Stimulated activated CD8-positive, alpha-beta memory T cell treated with anti-CD3 and anti-CD28 coated beads, Interleukin-12 subunit alpha, Interleukin-12 subunit beta, amount 100 ng/mL, for 4 hours (primary cell): ENCODE measurements around the gene HLA-DMA.

Experiments
- DNase-seq: peaks from one replicate; pipeline ENCODE4 v3.0.0-alpha.2; 2020; ENCODE audit warnings: low read depth

The HLA-DMA gene

DNA sequence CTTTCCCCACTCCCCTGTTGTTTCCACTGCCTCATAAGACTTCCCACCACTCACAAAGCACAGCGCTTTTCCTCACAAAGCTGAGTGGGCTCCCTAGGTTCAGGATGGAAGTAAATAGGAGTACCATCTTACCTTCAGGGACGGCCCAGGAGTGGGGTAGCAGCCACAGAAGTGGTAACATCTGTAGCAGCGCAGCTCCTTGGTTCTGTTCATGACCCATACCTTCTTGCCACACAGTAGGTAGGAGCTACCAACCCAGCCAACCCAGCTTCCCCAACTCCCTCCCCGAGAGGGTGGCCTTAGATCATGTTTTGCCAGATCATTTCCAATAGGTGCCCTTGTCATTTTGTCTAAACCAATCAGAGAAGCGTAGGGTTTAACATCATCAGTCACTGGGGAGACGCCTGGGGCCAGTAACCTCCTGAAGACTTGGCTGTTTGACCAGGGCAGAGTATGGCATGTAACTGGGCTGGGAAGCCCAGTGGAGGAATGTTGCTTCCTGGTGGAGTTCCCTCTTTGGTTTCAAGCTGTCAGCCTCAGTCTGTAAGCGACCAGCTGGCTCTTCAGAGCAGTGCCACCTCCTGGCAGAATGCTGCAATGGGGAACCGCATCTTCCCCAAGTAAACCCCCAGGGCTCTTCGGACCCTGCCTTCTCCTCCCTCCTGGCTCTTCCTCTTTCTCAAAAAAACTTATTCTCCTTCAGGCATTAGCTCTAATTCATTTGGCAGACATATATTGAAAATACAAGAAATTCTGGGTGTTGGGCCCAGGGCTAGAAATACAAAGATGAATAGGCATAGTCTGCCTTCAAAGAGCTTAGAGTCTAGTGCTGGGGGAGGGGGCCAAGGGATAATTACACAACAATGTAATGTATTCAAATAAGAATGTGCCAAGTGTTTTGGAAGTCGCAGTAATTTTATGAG, at the start of gene HLA-DMA:
HLA-DMA (minus strand) TSS at position 281 of the 923 bp plus-strand sequence; CDS start at position 220, 61 bp downstream.
- peak; percentile 56 for DNase-seq

DNA sequence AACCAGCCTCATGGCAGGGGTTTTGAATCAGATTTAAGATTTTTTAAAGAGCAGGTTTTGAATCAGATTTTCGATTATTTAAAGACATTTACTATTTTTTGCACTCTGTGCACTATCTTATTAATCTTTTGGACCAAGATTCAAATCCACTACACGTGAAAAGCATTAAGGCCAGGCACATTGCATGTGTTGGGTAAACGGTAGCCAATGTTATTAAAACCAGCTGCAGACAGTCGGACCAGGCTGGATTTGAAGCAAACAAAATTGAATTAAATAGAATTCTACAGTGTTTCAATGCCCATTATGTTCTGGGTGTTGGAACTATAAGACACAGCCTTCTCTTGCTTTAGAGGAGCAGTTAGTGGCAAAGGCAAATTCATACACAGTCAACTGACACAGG, 48.8 kb upstream of the HLA-DMA start:
- DNase-seq = no peak

DNA sequence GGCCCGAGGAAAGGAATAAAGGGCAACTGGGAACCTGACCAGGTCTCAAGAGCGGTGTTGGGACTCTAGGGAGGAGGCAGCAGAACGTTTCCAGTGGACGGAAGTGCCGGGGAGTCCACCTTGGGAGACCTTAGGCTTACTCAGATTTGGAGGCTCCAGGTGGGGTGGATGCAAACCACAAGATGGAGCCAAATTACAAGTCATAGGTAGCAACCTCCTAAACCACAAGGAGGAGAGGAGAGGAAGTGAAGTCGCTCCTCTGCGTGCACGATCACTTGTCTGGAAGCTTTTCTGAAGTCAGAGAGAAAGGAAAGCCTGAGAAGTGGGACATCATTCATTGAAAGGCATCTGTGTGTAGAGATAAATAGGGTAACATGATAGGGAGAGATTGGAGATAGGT, 47.2 kb upstream of the HLA-DMA start:
- no peak for DNase-seq

DNA sequence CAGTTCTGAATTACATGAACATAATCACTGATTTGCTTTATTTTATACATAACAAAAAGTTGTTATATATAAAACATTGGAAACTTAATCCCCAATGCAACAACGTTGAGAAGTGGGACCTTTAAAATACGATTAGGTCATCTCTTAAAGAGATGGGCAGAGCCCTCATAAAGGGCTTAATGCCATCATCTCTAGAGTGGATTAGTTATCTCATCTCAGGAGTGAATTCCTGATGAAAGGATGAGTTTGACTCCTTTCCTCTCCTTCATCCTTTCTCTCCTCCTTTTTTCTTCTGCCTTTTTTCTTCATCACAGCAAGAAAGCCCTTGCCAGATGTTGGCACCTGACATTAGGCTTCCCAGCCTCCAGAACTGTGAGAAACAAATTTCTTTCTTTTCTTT, 42.6 kb upstream of the HLA-DMA start:
- no peak for DNase-seq

DNA sequence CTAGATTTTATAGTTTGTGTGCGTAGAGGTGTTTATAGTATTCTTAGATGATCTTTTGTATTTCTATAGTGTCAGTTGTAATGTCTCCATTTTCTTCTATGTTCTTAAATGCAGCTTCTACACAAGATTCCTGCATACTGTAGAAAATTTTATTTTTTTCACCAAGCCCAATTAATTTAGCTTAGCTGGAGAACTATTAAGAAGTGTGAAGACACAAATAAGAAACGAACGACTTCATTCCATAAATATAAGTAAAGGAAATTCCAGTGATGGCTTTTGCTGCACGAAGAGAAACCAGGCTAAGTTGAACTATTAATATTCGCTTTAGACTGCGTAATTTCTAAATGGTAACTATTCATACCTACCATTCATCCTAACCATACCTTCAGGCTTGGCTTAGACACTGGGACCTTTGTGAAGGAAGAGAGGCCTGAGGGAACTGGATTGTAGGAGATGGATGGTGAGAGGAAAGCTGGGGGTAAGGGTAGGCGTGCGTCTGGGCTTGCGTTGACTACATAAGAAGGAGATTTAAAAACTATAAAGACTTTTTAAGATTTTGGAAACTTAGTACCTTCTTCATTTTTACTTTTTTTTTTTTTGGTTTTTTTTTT, 40.6 kb upstream of the HLA-DMA start:
- no peak for DNase-seq

DNA sequence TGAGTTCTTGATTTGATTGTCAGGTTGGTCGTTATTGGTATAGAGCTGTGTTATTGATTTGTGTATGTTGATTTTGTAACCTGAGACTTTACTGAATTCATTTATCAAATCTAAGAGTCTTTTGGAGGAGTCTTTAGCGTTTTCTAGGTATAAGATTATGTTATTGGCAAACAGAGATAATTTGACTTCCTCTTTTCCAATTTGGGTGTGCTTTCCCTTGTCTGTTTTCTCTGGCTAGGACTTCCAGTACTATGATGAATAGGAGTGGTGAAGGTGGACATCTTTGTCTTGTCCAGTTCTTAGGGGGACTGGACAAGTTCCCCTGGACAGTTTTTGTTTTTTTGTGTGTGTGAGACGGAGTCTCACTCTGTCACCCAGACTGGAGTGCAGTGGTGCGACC, 39.1 kb upstream of the HLA-DMA start:
- no peak for DNase-seq

DNA sequence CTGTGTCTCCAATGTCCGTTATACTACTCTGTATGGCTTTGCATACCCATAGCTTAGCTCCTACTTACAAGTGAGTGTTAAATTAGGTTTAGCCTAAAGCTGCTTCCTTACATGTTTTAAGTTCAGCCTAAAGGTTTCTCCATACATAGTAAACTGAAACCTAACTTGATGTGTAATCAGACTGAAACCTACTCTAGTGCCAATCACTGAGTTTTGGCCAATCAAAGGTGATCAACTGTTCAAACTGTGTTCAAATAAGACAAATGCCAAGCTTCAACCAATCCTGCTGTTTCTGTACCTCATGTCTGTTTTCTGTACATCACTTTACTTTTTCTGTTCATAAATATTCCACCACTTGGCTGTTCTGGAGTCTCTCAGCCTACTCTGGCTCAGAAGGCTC, 36.5 kb upstream of the HLA-DMA start:
- no peak for DNase-seq

DNA sequence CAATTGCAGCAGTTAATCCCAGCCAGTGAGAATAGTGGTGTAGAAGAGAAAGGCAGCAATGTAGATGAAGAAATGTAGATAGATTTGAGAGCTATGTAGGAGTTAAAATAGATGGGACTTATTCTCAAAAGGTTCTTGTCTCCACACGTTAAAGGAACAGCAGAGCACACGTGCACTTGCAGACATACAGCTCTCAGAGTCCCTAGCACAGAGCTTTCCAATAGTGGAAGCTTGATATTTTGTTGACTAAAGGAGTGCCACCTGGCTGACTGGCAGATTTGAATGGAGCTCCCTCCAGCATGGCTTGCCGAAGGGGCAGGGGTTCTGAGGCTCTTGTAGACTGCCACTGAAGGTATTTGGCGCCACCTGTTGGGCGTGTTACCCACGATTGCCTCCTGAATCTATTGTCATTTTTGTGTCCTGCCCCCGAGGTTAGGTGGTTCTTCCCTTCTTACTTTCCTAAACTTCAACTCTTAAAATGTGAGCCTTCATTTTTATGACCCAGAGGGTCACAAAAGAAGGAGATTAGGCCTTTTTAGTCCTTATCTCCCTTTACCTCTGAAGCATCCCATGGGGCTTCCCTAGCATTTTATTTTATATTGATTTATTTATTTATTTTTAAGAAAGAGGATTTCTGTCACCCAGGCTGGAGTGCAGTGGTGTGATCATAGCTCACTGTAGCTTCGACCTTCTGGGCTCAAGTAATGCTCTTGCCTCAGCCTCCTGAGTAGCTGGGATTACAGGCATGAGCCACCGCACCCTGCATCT, 31.9 kb upstream of the HLA-DMA start:
- peak; percentile 71 for DNase-seq

DNA sequence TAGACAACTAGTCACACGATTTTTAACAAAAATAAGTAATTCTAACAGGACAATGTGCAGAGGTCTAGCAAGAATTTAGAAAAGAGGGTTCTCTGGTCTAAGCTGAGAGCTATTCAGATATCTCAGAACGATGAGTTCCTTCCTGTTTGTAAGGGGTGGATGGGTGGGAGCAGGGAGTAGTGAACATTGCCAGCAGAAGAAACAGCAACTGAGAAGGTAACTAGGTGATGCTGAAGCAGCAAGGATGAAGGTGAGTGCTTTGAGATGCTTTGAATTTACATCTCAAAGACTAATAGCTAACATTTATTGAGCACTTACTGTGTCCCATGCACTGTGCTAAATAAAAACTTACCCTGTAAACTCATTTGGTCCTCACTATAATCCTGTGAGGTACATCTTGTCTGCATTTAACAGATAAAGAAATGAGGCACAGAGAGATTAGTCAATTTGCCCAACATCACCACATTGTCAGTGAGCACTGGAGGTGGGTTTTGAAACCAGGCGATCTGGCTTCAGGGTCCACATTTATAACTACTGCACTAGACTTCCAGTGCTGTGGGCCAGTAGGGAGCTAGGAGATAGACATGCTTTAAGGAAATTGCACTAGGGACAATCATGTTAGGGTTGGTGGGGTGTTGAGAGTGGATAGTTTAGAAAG, 31.2 kb upstream of the HLA-DMA start:
- DNase-seq = no peak

DNA sequence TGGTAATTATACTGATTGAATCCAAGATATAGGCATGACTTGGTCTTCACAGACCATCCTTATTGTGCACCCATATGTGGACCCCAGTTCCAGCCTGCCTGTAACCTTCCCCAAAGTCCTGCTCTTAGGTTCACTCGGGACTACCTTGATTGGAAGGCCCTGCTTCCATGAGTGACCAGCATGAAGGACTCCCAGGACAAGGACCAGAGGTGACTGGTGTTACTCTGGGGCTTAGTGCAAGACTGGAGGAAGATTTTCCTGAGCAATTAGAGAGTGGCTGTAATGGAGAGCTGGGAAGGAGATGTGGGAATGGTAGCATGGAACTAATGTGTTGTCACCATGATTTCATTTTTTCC, 30.6 kb upstream of the HLA-DMA start:
- DNase-seq = no peak

DNA sequence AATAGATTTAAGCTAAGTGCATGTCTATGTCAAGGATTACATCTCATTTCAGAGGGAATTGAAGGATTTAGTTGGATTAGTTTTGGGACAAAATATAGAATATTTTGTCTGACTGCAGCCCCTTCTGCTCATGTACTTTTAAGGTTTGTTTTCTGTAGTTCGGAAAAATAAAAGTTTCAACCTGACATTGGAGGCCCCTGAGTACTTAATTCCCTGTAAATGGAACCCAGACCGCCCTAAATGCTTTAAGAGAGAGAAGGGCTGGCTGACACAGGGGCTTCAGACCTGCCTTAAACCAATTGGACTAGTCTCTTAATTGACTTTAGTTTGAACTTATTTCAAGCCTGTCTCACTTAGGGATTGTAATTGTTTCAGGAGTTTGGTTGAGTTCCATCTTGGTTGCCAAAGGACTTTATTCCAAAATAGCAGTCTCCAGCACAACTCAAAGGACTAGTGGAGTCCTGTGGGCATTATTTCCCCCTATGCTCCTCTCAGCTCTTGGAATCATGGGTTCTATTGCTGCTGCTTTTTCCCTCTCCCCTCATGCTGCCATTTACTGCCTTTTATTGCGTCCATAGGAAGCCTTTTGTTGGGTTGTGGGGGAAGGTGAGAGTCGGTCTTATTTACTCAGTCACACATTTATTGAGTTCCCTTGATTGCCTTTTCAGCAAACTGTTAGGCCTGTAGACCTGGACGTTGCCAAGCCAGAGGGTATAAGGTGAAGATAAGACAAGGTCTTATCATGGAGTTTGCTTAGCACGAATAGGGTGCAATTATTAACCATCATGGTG, 30.0 kb upstream of the HLA-DMA start:
- DNase-seq = no peak

DNA sequence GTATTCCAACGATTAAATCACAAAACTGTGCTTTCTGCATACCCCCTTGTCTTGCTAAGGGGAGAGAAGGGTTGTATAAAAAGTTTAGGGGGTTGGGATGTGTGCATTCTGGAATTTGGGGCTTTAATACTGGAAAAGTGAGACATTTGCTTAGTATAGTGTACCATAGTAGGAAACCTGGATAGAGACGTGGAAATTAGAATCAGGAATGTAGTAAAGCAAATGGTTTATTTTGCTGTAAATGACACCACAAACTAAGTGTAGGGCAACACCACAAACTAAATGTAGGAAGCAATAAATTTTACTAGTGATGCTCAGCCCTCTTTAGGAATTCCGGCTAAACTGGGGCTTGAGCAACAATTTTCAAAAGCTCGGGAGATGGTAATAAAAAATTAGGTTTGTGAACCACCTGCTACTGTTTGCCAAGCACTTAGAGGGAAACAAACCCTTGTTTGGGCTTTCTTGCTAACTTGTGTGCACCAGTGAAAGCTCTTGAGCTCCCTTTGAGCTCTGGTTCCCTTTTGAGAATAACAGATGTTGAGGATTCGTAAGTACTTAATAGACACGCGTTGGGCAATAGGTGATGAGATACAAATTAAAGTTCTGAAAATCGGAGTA, 29.3 kb upstream of the HLA-DMA start:
- DNase-seq = no peak

DNA sequence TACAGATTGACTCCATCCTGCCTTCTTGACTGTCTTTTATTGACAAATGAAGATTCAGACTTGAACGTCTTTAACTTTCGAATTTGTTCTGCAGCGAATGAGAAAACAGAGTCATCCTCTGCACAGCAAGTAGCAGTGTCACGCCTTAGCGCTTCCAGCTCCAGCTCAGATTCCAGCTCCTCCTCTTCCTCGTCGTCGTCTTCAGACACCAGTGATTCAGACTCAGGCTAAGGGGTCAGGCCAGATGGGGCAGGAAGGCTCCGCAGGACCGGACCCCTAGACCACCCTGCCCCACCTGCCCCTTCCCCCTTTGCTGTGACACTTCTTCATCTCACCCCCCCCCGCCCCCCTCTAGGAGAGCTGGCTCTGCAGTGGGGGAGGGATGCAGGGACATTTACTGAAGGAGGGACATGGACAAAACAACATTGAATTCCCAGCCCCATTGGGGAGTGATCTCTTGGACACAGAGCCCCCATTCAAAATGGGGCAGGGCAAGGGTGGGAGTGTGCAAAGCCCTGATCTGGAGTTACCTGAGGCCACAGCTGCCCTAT, 27.7 kb upstream of the HLA-DMA start:
- DNase-seq = no peak

DNA sequence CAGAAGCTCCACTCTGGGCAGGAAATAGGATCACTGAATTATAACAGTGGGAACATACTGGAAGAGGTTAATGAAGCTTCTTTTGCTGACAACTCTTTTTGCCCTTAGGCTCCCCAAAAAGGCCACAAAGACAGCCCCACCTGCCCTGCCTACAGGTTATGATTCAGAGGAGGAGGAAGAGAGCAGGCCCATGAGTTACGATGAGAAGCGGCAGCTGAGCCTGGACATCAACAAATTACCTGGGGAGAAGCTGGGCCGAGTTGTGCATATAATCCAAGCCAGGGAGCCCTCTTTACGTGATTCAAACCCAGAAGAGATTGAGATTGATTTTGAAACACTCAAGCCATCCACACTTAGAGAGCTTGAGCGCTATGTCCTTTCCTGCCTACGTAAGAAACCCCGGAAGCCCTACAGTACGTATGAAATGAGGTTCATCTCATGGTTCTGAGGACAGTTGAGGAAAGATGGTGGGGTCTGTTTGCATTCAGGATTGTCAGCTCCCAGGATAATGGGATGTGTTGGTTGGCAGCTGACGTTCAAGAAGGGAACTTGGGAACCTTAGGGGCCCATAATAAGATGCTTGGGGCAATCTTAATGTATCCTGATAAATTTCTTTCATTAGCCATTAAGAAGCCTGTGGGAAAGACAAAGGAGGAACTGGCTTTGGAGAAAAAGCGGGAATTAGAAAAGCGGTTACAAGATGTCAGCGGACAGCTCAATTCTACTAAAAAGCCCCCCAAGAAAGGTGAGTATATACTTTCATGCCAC, 27.0 kb upstream of the HLA-DMA start:
- DNase-seq = no peak

DNA sequence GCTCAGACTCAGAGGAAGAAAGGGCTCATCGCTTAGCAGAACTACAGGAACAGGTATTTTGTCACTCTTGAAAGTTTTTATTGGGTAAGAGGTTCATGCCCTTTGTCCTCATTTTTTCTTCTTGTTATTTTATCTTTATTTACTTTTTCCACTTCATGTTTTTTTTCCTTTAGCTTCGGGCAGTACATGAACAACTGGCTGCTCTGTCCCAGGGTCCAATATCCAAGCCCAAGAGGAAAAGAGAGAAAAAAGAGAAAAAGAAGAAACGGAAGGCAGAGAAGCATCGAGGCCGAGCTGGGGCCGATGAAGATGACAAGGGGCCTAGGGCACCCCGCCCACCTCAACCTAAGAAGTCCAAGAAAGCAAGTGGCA, 25.0 kb upstream of the HLA-DMA start:
- no peak for DNase-seq

DNA sequence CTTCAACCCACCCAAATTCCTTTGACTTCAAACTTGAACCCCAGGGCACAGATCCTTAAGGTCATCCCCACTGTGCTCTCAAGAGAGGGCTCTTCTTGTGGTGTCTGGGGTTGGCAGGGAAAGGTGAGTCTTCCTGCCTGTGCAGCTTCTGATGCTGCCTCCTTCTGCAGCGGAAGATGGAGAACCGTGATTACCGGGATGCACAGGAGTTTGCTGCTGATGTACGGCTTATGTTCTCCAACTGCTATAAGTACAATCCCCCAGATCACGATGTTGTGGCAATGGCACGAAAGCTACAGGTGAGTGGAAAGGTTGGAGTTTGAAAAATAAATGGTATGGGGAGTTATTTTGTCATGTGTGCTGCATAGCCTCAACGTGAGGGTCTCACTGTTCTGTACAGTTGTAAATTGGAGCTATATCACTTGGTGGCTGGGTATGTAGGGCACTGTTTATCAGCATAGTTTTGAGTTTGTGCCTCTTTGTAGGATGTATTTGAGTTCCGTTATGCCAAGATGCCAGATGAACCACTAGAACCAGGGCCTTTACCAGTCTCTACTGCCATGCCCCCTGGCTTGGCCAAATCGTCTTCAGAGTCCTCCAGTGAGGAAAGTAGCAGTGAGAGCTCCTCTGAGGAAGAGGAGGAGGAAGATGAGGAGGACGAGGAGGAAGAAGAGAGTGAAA, 24.5 kb upstream of the HLA-DMA start:
- no peak for DNase-seq

DNA sequence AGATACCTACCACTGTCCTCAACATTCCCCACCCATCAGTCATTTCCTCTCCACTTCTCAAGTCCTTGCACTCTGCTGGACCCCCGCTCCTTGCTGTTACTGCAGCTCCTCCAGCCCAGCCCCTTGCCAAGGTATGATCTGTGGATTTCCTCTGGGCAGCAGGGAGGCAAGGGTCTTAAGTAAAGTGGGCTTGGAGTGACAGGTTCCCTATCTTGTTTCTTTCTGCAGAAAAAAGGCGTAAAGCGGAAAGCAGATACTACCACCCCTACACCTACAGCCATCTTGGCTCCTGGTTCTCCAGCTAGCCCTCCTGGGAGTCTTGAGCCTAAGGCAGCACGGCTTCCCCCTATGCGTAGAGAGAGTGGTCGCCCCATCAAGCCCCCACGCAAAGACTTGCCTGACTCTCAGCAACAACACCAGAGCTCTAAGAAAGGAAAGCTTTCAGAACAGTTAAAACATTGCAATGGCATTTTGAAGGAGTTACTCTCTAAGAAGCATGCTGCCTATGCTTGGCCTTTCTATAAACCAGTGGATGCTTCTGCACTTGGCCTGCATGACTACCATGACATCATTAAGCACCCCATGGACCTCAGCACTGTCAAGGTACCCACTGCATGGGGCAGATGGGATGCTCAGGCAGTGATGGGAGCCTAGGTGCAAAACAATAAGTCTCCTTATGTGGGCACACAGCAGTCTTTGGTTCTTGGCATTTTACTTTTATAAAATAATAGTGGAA, 23.6 kb upstream of the HLA-DMA start:
- no peak for DNase-seq

DNA sequence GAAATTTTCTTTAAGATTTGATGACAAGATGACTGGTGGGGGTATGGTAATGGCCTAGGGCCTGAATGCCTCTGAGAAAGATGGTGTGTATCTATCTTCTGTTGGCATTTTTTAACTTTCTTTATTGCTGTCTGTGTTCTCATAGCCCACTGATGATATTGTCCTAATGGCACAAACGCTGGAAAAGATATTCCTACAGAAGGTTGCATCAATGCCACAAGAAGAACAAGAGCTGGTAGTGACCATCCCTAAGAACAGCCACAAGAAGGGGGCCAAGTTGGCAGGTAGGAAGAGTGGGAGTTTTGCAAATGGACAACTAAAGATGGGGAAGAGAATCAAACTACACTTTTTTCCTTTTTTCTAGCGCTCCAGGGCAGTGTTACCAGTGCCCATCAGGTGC, 23.0 kb upstream of the HLA-DMA start:
- no peak for DNase-seq
